Vein endothelial cell (primary cell): ENCODE results near the gene PTPN20. TPM values are rescaled to one million over a fixed set of nuclear protein-coding genes. Genes with fewer than 3 reads are reported as not detected.

Experiments used
- total RNA-seq: library from RNA; depleted of rRNA; stranded (reverse); fragments of >200 nt; gene quantifications from 2 replicates; pipeline ENCODE4 v1.2.3, GENCODE V29; 2012

The PTPN20 gene
- total RNA-seq = 0.19 and 0.33 TPM in 2 replicates

DNA sequence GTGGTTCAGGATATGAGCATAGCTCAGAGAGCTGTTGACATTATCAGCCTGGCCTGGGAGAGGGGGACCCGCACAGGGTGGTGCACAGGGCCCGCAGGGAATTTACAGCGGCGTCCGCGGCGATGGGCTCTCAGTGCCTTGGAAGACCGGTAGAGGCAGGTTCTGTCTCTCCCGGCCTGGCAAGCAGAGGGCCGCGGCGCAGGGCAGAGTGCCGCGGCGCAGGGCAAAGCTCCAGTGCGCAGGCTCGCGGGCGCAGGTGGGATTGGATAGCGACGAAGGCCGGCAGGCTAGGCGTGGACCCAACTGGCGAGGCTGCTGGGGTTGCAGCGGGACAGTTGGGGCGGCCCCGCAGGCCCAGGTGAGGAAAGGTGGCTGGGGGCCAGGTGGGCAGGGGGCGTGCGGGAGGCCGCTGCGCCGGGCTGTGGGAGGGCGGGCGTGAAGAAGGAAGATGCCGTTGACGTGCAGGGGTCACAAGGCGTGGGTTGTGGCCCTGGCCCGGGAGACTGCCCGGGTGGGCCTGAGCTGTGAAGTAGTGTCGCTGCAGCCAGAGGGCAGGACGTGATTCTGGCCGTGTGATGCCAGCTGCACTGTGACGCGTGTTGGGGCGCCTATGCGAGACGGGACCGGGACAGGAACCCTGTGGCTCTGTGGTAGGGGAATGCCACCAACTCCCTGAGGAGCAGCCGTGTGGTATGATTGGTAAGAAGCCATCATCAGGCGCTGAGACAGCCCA, at the start of gene PTPN20:
Gene PTPN20 (plus strand): TSS at position 285 of the 733 bp plus-strand sequence. CDS start 21,072 bp downstream, outside the sequence.

